ENCODE results near the gene PKIG.

GRCh38 chr20:44610313-44610962 lies 28.1 kb downstream of the PKIG start:
- no peak for TF ChIP-seq CTCF (IDR thresholded peaks at IDR 0.05)
- no peak for TF ChIP-seq POLR2A (IDR thresholded peaks at IDR 0.05)
